ENCODE results near the gene RCAN2.

RCAN2 gene

GRCh38 chr6:46217671-46218131, 273.5 kb downstream of the RCAN2 start:
- DNase-seq (ENCODE audit: low read depth in 2 of 2): no peak

GRCh38 chr6:46216879-46217278, 274.4 kb downstream of the RCAN2 start:
- no peak for DNase-seq (ENCODE audit: low read depth in 2 of 2)

- no peak for DNase-seq (ENCODE audit: low read depth in 2 of 2)
Measured at GRCh38 chr6:46215777-46216176, 275.5 kb downstream of the RCAN2 start.

- no peak for DNase-seq (ENCODE audit: low read depth in 2 of 2)
Measured at GRCh38 chr6:46215213-46215612, 276.0 kb downstream of the RCAN2 start.

GRCh38 chr6:46211917-46212316, 279.3 kb downstream of the RCAN2 start:
- no peak for DNase-seq (ENCODE audit: low read depth in 2 of 2)

GRCh38 chr6:46210294-46210693, 281.0 kb downstream of the RCAN2 start:
- DNase-seq (ENCODE audit: low read depth in 2 of 2): no peak

- no peak for DNase-seq (ENCODE audit: low read depth in 2 of 2)
Measured at GRCh38 chr6:46208303-46208702, 282.9 kb downstream of the RCAN2 start.

GRCh38 chr6:46207174-46207573, 284.1 kb downstream of the RCAN2 start:
- no peak for DNase-seq (ENCODE audit: low read depth in 2 of 2)

- DNase-seq (ENCODE audit: low read depth in 2 of 2): no peak
Measured at GRCh38 chr6:46204880-46205650, 286.2 kb downstream of the RCAN2 start.

- DNase-seq (ENCODE audit: low read depth in 2 of 2): no peak
Measured at GRCh38 chr6:46203391-46204177, 287.7 kb downstream of the RCAN2 start.

GRCh38 chr6:46201702-46202101, 289.5 kb downstream of the RCAN2 start:
- no peak for DNase-seq (ENCODE audit: low read depth in 2 of 2)

GRCh38 chr6:46199387-46199786, 291.9 kb downstream of the RCAN2 start:
- DNase-seq (ENCODE audit: low read depth in 2 of 2): no peak

- no peak for DNase-seq (ENCODE audit: low read depth in 2 of 2)
Measured at GRCh38 chr6:46191961-46192360, 299.3 kb downstream of the RCAN2 start.

- DNase-seq (ENCODE audit: low read depth in 2 of 2): no peak
Measured at GRCh38 chr6:46190889-46191288, 300.4 kb downstream of the RCAN2 start.

GRCh38 chr6:46189726-46190125, 301.5 kb downstream of the RCAN2 start:
- DNase-seq (ENCODE audit: low read depth in 2 of 2): no peak

GRCh38 chr6:46186583-46186982, 304.7 kb downstream of the RCAN2 start:
- no peak for DNase-seq (ENCODE audit: low read depth in 2 of 2)

GRCh38 chr6:46184114-46184513, 307.1 kb downstream of the RCAN2 start:
- no peak for DNase-seq (ENCODE audit: low read depth in 2 of 2)

- DNase-seq (ENCODE audit: low read depth in 2 of 2): no peak
Measured at GRCh38 chr6:46175976-46176375, 315.3 kb downstream of the RCAN2 start.

- DNase-seq (ENCODE audit: low read depth in 2 of 2): no peak
Measured at GRCh38 chr6:46175446-46175845, 315.8 kb downstream of the RCAN2 start.

GRCh38 chr6:46174904-46175303, 316.3 kb downstream of the RCAN2 start:
- DNase-seq (ENCODE audit: low read depth in 2 of 2): no peak

- DNase-seq (ENCODE audit: low read depth in 2 of 2): no peak
Measured at GRCh38 chr6:46172176-46172575, 319.1 kb downstream of the RCAN2 start.

Data from activated CD8-positive, alpha-beta memory T cell treated with anti-CD3 and anti-CD28 coated beads for 4 hours (primary cell).